GM13976 (cell line): ENCODE measurements around the gene RALB.

Experiments
- DNase-seq: peaks from one replicate; pipeline ENCODE4 v3.0.0; 2012; ENCODE audit warnings: low spot score
- in situ Hi-C: fragments of 300-500 bp; cut with MboI; formaldehyde crosslinking; loops from one replicate; pipeline ENCODE4 v1.12.0; 2022; ENCODE audit warnings: low sequenced_read_pairs, mixed read lengths, inconsistent platforms; ENCODE audit not compliant: unreplicated experiment
- TF ChIP-seq, protein P1 (sequence below): IDR thresholded peaks from 2 replicates; pipeline ENCODE4 v1.5.1; 2012; ENCODE audit warnings: borderline replicate concordance, mild to moderate bottlenecking; ENCODE audit not compliant: insufficient read depth; ENCODE audit errors: extremely low read depth, missing control alignments, control extremely low read depth

The RALB gene

DNA sequence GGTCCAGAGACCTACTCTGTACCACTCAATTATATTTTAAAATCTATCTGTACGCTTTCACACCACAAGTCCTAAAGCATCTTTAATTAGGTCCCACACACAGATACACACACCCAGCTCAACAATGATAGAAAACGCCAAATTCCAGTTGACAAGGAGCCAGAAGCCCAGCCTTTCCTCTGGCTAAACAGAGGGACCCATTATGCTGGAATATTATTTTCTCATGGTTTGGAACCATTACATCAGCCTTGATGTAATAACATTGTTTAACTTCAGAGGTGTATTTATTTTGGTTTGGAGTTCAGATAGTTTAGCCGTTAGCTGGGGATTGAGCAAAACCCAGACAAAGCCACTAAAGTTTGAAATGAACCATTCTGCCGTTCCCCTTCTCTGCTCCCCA lies 79.3 kb downstream of the RALB start:
- in situ Hi-C loops = no loop called here
- TF ChIP-seq, protein P1, sequence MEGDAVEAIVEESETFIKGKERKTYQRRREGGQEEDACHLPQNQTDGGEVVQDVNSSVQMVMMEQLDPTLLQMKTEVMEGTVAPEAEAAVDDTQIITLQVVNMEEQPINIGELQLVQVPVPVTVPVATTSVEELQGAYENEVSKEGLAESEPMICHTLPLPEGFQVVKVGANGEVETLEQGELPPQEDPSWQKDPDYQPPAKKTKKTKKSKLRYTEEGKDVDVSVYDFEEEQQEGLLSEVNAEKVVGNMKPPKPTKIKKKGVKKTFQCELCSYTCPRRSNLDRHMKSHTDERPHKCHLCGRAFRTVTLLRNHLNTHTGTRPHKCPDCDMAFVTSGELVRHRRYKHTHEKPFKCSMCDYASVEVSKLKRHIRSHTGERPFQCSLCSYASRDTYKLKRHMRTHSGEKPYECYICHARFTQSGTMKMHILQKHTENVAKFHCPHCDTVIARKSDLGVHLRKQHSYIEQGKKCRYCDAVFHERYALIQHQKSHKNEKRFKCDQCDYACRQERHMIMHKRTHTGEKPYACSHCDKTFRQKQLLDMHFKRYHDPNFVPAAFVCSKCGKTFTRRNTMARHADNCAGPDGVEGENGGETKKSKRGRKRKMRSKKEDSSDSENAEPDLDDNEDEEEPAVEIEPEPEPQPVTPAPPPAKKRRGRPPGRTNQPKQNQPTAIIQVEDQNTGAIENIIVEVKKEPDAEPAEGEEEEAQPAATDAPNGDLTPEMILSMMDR = no peak
- DNase-seq = no peak

DNA sequence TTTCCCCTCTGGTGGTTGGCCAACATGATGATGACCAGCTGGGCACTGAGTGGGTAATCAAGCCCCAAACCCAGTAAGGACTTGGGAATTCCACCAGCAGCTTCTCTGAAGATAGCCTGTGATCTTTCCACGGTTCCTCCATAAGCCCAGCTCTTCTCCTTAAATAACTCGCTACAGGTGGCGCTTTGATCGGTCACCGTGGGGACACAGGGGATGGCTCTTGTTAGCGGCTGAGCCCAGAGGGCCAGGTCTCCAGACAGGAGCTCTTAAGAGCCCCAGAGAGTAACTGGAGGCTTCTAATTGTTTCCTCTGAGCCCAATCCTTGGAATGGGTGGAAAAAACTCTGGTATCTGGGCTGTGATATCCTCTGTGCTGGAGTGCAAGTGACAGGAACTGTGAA lies 79.7 kb downstream of the RALB start:
- DNase-seq = no peak
- TF ChIP-seq, protein P1 = no peak
- in situ Hi-C loops = no loop called here

DNA sequence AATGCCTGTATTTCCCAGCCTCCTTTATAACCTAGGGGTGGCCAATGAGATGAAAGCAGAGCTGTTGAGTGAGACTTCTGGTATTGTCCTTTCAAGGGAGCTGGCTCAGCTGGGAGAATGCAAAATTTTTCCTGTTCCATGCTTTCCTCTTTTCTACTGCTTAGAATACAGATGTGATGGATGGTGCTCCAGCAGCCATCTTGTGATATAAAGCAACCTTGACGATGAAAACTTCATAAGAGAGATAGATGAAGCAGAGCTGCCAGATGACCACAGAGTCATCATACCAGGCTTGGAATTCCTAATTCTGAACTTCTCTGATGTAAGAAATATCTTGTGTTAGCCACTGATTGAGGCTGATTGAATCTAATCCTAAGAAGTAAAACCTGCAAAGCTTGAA lies 81.4 kb downstream of the RALB start:
- in situ Hi-C loops = no loop called here
- DNase-seq = no peak
- TF ChIP-seq, protein P1 = no peak

DNA sequence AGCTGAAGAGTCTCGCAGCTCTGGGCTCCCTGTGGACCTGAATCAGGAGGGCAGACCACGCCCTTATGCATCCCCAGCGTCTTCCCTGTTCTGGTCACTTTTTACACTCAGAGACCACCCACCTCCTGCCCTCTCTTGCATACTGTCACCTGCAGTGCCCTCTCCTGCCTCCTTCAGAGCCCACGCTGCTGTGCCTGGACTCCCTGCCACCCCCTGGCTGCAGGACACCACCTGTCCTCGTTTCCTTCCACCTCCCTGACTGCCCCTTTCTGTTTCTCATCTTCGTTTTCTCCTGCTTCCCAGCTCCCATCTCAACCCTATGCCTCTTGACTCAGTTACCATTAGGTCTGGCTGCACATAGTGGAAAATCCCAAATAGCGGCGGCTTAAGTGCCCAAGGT lies 84.1 kb downstream of the RALB start:
- in situ Hi-C loops = no loop called here
- TF ChIP-seq, protein P1 = no peak

DNA sequence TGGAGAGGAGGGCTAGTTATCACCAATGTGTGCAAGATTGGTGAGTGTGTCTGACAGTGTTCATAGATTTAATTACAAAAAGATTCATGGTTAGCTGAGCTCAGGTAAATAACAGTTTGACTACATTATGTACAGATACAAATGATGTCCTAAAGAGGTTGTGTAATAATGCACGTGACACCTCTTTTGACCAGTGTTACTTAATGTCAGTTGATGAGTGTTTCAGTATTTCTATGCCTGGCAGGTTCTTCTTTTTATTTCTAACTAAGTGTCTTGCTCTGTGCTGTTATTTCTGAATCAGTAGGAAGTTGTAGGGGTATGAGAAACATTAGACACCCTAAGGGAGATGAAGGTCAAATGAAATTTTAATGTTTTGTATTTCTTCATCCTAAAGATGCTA lies 85.4 kb downstream of the RALB start:
- in situ Hi-C loops = no loop called here
- no peak for DNase-seq
- TF ChIP-seq, protein P1 = no peak

More for the DNA sequence above, 84.1 kb downstream of the RALB start:
- DNase-seq = no peak

DNA sequence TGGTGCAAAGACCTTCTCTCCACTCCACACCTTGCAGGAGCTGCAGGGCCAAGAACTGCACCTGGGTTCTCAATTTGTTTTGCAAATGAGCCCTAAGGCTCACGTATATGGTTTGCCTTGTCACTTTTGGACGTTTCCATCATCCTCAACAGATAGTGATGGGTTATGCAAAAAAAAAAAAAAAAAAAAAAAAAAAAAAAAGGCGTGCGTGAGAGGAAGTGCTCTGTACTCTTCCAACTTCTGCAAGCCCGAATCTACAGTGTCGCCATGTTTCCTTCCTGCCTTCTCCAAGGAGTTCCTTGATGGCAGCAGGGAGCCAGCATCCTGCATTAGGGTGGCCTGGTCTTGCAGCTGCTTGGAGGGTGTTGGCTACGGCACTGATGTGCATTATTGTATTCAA lies 89.3 kb downstream of the RALB start:
- no peak for DNase-seq
- TF ChIP-seq, protein P1 = no peak
- in situ Hi-C loops = no loop called here

DNA sequence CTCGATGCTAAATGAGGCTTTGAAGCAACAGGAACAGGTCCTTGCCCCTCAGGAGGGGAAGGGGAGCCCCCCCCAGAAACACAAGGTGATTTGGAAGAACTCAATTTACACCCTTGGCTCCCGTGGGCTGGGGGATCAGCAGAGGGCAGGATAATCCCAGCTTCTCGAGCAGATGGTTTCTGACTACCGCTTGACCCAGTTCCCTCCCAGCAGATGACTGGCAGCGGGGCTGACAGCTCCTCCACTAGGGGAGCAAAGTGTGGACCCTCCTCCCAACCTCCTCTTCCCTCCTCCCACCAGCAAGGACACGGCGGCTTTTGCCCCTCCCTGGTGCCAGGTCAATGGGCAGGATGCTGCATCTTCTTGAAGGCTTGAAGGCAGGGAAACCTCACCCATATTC lies 89.8 kb downstream of the RALB start:
- no peak for DNase-seq
- TF ChIP-seq, protein P1 = no peak
- in situ Hi-C loops = no loop called here
